GM23248 (cell line): ENCODE results near the gene TMC8. TPM values are rescaled to one million over a fixed set of nuclear protein-coding genes. Genes with fewer than 3 reads are reported as not detected.

Experiments used
- DNase-seq: peaks from one replicate; pipeline ENCODE4 v3.0.0-alpha.2; 2015
- H2AFZ ChIP-seq: fragments of 200-600 bp; sonication (generic); 2 replicates; pipeline ENCODE4 v1.6.1; 2016; ENCODE audit warnings: antibody characterized with exemption
- H3F3A ChIP-seq: fragments of 200-600 bp; sonication (generic); 2 replicates; pipeline ENCODE4 v1.6.1; 2016; ENCODE audit warnings: mild to moderate bottlenecking, antibody characterized with exemption, mixed run types; ENCODE audit not compliant: insufficient read depth
- H3K27ac ChIP-seq: fragments of 200-600 bp; sonication (generic); 2 replicates; pipeline ENCODE4 v1.5.1; 2016; ENCODE audit warnings: mild to moderate bottlenecking
- H3K27me3 ChIP-seq: fragments of 200-600 bp; sonication (generic); replicated peaks from 2 replicates; pipeline ENCODE4 v1.6.1; 2016; ENCODE audit warnings: mild to moderate bottlenecking; ENCODE audit not compliant: insufficient read depth
- H3K36me3 ChIP-seq: fragments of 200-600 bp; sonication (generic); 2 replicates; pipeline ENCODE4 v1.6.1; 2016; ENCODE audit warnings: low read depth, mild to moderate bottlenecking
- H3K4me1 ChIP-seq: fragments of 200-600 bp; sonication (generic); 2 replicates; pipeline ENCODE4 v1.6.1; 2016; ENCODE audit warnings: mild to moderate bottlenecking; ENCODE audit not compliant: insufficient read depth
- H3K4me2 ChIP-seq: fragments of 200-600 bp; sonication (generic); one replicate; pipeline ENCODE4 v1.6.1; 2016; ENCODE audit warnings: mild to moderate bottlenecking; ENCODE audit not compliant: unreplicated experiment
- H3K4me3 ChIP-seq: fragments of 200-600 bp; sonication (generic); 2 replicates; pipeline ENCODE4 v1.5.1; 2016; ENCODE audit warnings: mild to moderate bottlenecking
- H3K79me2 ChIP-seq: fragments of 200-600 bp; sonication (generic); 2 replicates; pipeline ENCODE4 v1.6.1; 2016; ENCODE audit warnings: mild to moderate bottlenecking; ENCODE audit not compliant: insufficient read depth
- H3K9ac ChIP-seq: fragments of 200-600 bp; sonication (generic); 2 replicates; pipeline ENCODE4 v1.6.1; 2016; ENCODE audit warnings: mild to moderate bottlenecking
- H3K9me2 ChIP-seq: fragments of 200-600 bp; sonication (generic); 2 replicates; pipeline ENCODE4 v1.6.1; 2016; ENCODE audit warnings: mixed run types, mild to moderate bottlenecking, moderate library complexity; ENCODE audit not compliant: insufficient read depth
- H3K9me3 ChIP-seq: fragments of 200-600 bp; sonication (generic); one replicate; pipeline ENCODE4 v1.6.1; 2017; ENCODE audit warnings: low read depth
- H4K20me1 ChIP-seq: fragments of 200-600 bp; sonication (generic); 2 replicates; pipeline ENCODE4 v1.6.0; 2016; ENCODE audit not compliant: insufficient read depth
- EZH2 ChIP-seq: fragments of 200-600 bp; sonication (generic); IDR thresholded peaks from 2 replicates; pipeline ENCODE4 v1.6.1; 2018; ENCODE audit warnings: antibody characterized with exemption, mild to moderate bottlenecking; ENCODE audit not compliant: insufficient read depth, poor library complexity, severe bottlenecking
- EZH2phosphoT487 ChIP-seq: fragments of 200-600 bp; sonication (generic); IDR thresholded peaks from 2 replicates; pipeline ENCODE4 v1.6.1; 2018; ENCODE audit warnings: antibody characterized with exemption, moderate library complexity, mild to moderate bottlenecking, low read depth; ENCODE audit not compliant: insufficient read depth
- WGBS, 2 experiments: methylation state at CpG; one replicate each; pipeline ENCODE4 v1.1.6; 2015 to 2017; ENCODE audit warnings: low lambda C conversion rate in 2 of 2, low coverage in 1 of 2; ENCODE audit errors: missing lambda C conversion rate in 2 of 2; 5-methylcytosine and 5-hydroxymethylcytosine counted together
- in situ Hi-C: fragments of 300-500 bp; cut with MboI; formaldehyde crosslinking; loops from 2 replicates; pipeline ENCODE4 v1.15.0; 2020
- polyA plus RNA-seq: library from polyadenylated mRNA; unstranded; fragments of >200 nt; fragmentation: Nextera tagmentation; extraction: Ambion mirVana; gene quantifications from 2 replicates; pipeline ENCODE4 v1.2.1, GENCODE V29; 2016
- total RNA-seq: library from RNA; depleted of rRNA; stranded (reverse); fragments of >200 nt; shearing (Covaris generic); gene quantifications from 2 replicates; pipeline ENCODE4 v1.2.3, GENCODE V29; 2014

Gene TMC8
- total and polyA plus RNA-seq, 2 experiments from 2014 or later = not detected

- in situ Hi-C loops = no loop called here
- Histone ChIP-seq H3K9me3 (no peaks in the 10 kb centered on the region), H3K4me1 (0 out of 2 replicates have a peak, but pooled peaks cover 3% of the 10 kb centered on the region), H3K27ac (no peak overlapping the region), H3F3A (no peaks in the 10 kb centered on the region; the same call in 1 of the 2 replicates), H3K4me3 (no peak overlapping the region), H3K4me2 (no peak overlapping the region), H3K36me3 (no peaks in the 10 kb centered on the region), H4K20me1 (no peaks in the 10 kb centered on the region), H2AFZ (no peak overlapping the region), H3K9ac (no peak overlapping the region), H3K9me2 (no peaks in the 10 kb centered on the region), H3K79me2 (no peaks in the 10 kb centered on the region), H3K27me3 (peaks cover 25% of the 10 kb centered on the region)
- no peak for DNase-seq
- WGBS, 2 experiments = 75 to 88% methylated on average over 4 to 6 of the region's 6 CpGs
- TF ChIP-seq EZH2 = no peak
- no peak for TF ChIP-seq EZH2phosphoT487
These were observed 3.7 kb upstream of the TMC8 start for GRCh38 chr17:78126895-78127238.

GRCh38 chr17:78127239-78127887, 3.2 kb upstream of the TMC8 start:
- Histone ChIP-seq H3K27me3 (peaks cover 29% of the 10 kb centered on the region), H3K27ac (no peak overlapping the region), H2AFZ (no peak overlapping the region), H3K9me3 (no peaks in the 10 kb centered on the region), H3F3A (no peaks in the 10 kb centered on the region; the same call in 1 of the 2 replicates), H3K9me2 (no peaks in the 10 kb centered on the region), H3K4me2 (no peak overlapping the region), H3K79me2 (no peaks in the 10 kb centered on the region), H3K4me1 (0 out of 2 replicates have a peak, but pooled peaks cover 3% of the 10 kb centered on the region), H4K20me1 (no peaks in the 10 kb centered on the region), H3K9ac (no peak overlapping the region), H3K4me3 (no peak overlapping the region), H3K36me3 (no peaks in the 10 kb centered on the region)
- no peak for DNase-seq
- WGBS, 2 experiments = 38 to 45% methylated on average over 20 to 25 of the region's 25 CpGs
- in situ Hi-C loops = no loop called here
- TF ChIP-seq EZH2phosphoT487 (no peak), EZH2 (no peak)

DNA sequence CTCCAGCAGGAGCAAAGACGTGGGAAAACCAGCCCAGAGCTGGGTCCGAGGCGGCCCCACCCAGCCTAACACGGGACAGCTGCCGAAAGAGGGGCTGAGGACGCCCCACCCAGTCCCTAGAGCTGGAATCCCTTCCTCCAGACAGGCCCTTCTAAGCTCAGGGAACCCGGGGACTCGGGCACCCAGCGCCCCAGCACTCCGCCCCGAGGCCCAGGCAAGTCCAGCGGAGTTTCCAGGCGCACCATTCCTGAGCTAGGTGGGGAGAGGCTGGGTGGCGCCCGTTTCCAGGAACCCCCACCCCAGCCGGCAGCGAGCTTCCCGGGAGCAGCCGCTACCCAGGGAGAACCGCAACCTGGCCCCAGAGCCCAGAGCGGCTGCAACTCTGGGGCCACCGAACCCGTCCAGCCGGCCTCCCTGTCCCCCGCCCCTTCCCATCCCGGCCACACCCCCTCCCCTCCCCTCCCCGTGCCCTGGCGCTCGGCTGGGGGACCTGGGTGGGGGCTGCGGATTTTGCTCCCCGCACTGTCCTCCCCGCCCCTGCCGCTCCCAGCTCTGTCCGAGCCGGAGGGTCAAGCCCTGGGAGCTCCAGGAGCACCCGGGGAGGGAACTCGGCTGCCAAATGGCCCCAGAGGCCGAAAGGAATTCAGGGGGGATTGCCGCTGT, 2.6 kb upstream of the TMC8 start:
- no peaks in the 10 kb centered on the region for H3K9me3 ChIP-seq
- no peak for DNase-seq
- no peaks in the 10 kb centered on the region for H4K20me1 ChIP-seq
- 3 to 4% methylated on average over 22 to 30 of the region's 39 CpGs for WGBS, 2 experiments
- H3K4me2 ChIP-seq = peak overlapping the region; percentile 70
- no peak overlapping the region for H3K9ac ChIP-seq
- H3K36me3 ChIP-seq = no peaks in the 10 kb centered on the region
- H3K27ac ChIP-seq = no peak overlapping the region
- no peak for TF ChIP-seq EZH2phosphoT487
- peak; percentile 74 for TF ChIP-seq EZH2
- no peaks in the 10 kb centered on the region for H3K79me2 ChIP-seq
- H2AFZ ChIP-seq = no peak overlapping the region
- no peaks in the 10 kb centered on the region for H3K9me2 ChIP-seq
- H3K27me3 ChIP-seq = peaks cover 35% of the 10 kb centered on the region
- in situ Hi-C loops = no loop called here
- H3K4me1 ChIP-seq = 0 out of 2 replicates have a peak, but pooled peaks cover 3% of the 10 kb centered on the region
- no peaks in the 10 kb centered on the region; the same call in 1 of the 2 replicates for H3F3A ChIP-seq
- peak overlapping the region; percentile 58 for H3K4me3 ChIP-seq

DNA sequence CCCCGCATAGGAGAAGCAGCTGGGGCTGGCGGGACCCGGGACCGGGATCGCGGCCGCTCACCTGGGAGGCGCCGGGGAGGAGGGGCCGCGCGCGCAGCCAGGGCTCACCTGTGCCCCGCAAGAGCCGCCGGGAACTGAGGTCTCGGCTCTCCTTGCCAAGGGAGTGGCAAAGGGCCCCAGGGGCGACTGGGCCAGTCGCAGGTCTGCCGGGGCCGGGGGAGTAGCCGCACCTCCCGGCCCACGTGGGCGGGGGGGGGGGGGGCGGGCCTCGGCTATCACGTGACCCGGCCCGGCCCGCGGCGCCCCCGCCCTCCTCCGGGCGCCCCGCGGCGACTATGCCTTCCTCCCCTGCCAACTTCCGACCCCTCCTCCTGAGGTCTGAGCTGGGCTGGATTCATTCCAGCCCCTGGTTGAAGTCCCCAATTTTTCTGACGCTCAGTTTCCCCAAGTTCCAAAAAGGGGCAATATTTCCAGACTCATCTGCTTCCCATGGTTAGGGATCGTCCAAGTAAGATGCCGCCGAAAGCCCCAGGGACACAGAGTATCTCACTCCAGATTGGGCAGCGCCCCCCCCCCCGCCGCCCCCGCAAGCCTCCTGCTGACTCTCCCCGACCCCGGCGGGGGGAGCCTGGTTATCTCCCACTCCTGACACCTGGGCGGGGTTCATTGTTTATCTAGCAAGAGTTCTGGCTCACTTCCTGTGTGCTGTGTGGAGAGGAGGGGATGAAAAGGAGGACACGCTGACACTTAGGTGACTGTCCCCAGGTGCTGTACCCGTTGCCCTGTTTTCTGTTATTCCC, 1.8 kb upstream of the TMC8 start, which contains the start of gene TMC6:
Gene TMC6, minus strand, starts transcription at position 205 of the 800 bp plus-strand sequence. CDS start 1,923 bp downstream, outside the sequence.
- in situ Hi-C loops = no loop called here
- TF ChIP-seq EZH2phosphoT487 = no peak
- peak; percentile 33 for TF ChIP-seq EZH2
- 9 to 11% methylated on average over 24 to 41 of the region's 54 CpGs for WGBS, 2 experiments
- Histone ChIP-seq H3F3A (no peaks in the 10 kb centered on the region; the same call in 1 of the 2 replicates), H3K4me2 (peak within 1 kb of the TSS; percentile 70), H2AFZ (no peak within 1 kb of the TSS), H3K27ac (no peak within 1 kb of the TSS), H3K9me3 (no peaks in the 10 kb centered on the region), H3K9ac (no peak within 1 kb of the TSS), H3K36me3 (no peaks in the 10 kb centered on the region), H3K4me1 (0 out of 2 replicates have a peak, but pooled peaks cover 3% of the 10 kb centered on the region), H3K79me2 (no peaks in the 10 kb centered on the region), H3K27me3 (peaks cover 37% of the 10 kb centered on the region), H3K9me2 (no peaks in the 10 kb centered on the region), H3K4me3 (peak within 1 kb of the TSS; percentile 58), H4K20me1 (no peaks in the 10 kb centered on the region)
- DNase-seq = no peak
